CD4-positive, alpha-beta T cell (primary cell): ENCODE results near the gene KLC3. TPM values are rescaled to one million over a fixed set of nuclear protein-coding genes. Genes with fewer than 3 reads are reported as not detected.

ENCODE experiments used
- ATAC-seq: fragments of 200-7000 bp; cut with Tn5 transposase; one replicate; pipeline ENCODE4 v1.10.0; 2022; ENCODE audit warnings: mild to moderate bottlenecking; ENCODE audit not compliant: poor library complexity
- CTCF ChIA-PET: fragments of 350-600 bp; sonication (Branson Sonifier 250); formaldehyde crosslinking; loops from one replicate; lab custom pipeline; 2021; ENCODE audit warnings: antibody characterized with exemption, inconsistent platforms; lab: Charles Lee
- POLR2A ChIA-PET: fragments of 350-600 bp; sonication (Branson Sonifier 250); formaldehyde crosslinking; loops from one replicate; lab custom pipeline; 2021; ENCODE audit warnings: antibody characterized with exemption, inconsistent platforms; lab: Charles Lee
- DNase-seq, 14 experiments: peaks; one replicate each; pipeline ENCODE4 v3.0.0-alpha.2; 2013 to 2020; ENCODE audit warnings: mixed read lengths in 2 of 14
- H3K27ac ChIP-seq, 2 donors: one replicate each; pipeline versions ENCODE4 v1.5.1 to v1.7.0; 2013; ENCODE audit warnings: low read length in 2 of 2, low read depth in 1 of 2, mild to moderate bottlenecking in 1 of 2
- H3K27me3 ChIP-seq, 2 experiments: 1 replicate in 1 of 2; 2 replicates in 1 of 2; pipeline versions ENCODE4 v1.6.1 to v1.7.0; 2013; ENCODE audit warnings: low read length in 2 of 2, control low read depth in 1 of 2, mild to moderate bottlenecking in 1 of 2, moderate library complexity in 1 of 2; ENCODE audit not compliant: insufficient read depth in 2 of 2, control insufficient read depth in 1 of 2
- H3K36me3 ChIP-seq: one replicate; pipeline ENCODE4 v1.6.1; 2013; ENCODE audit warnings: low read length, control low read depth; ENCODE audit not compliant: insufficient read depth
- H3K4me1 ChIP-seq: one replicate; pipeline ENCODE4 v1.6.1; 2013; ENCODE audit warnings: low read length, control low read depth; ENCODE audit not compliant: insufficient read depth
- H3K4me3 ChIP-seq: one replicate; pipeline ENCODE4 v1.5.1; 2013; ENCODE audit warnings: mild to moderate bottlenecking, low read length, moderate library complexity
- H3K9me3 ChIP-seq, 2 experiments: 1 replicate in 1 of 2; 2 replicates in 1 of 2; pipeline versions ENCODE4 v1.6.1 to v1.7.0; 2013; ENCODE audit warnings: low read length in 2 of 2, mild to moderate bottlenecking in 2 of 2, control low read depth in 1 of 2, moderate library complexity in 1 of 2; ENCODE audit not compliant: control insufficient read depth in 1 of 2, insufficient read depth in 1 of 2
- H3K27ac Mint-ChIP-seq: one replicate; pipeline ENCODE4 v1.8.0; 2020; ENCODE audit warnings: mixed read lengths
- H3K27me3 Mint-ChIP-seq: one replicate; pipeline ENCODE4 v1.8.0; 2021; ENCODE audit warnings: mixed read lengths
- H3K36me3 Mint-ChIP-seq: one replicate; pipeline ENCODE4 v1.8.0; 2021; ENCODE audit warnings: low read depth, mixed read lengths
- H3K4me1 Mint-ChIP-seq: one replicate; pipeline ENCODE4 v1.8.0; 2021; ENCODE audit warnings: low read depth, mixed read lengths
- H3K4me3 Mint-ChIP-seq: one replicate; pipeline ENCODE4 v1.8.0; 2020; ENCODE audit warnings: mild to moderate bottlenecking, mixed read lengths
- H3K9me3 Mint-ChIP-seq: one replicate; pipeline ENCODE4 v1.8.0; 2020; ENCODE audit warnings: mixed read lengths
- CTCF ChIP-seq: fragments of 200-600 bp; IDR thresholded peaks from one replicate; pipeline ENCODE4 v1.8.0; 2022; ENCODE audit warnings: antibody characterized with exemption, mild to moderate bottlenecking
- intact Hi-C, 2 experiments: fragments of 100-400 bp; cut with DNase I in 1 of 2; cut with micrococcal nuclease in 1 of 2; formaldehyde crosslinking; loops; one replicate each; pipeline versions ENCODE4 v1.15.1 to v1.9.0; 2023 to 2025; cut with DNase I, micrococcal nuclease
- total RNA-seq, 174 experiments: library from RNA in 2 of 174; stranded (reverse) in 2 of 174; gene quantifications; one replicate each; pipeline ENCODE4 v1.2.3 and lab custom pipeline; 2021 to 2026

Gene KLC3
- total RNA-seq, 2 experiments from 2014 or later: not detected

DNA sequence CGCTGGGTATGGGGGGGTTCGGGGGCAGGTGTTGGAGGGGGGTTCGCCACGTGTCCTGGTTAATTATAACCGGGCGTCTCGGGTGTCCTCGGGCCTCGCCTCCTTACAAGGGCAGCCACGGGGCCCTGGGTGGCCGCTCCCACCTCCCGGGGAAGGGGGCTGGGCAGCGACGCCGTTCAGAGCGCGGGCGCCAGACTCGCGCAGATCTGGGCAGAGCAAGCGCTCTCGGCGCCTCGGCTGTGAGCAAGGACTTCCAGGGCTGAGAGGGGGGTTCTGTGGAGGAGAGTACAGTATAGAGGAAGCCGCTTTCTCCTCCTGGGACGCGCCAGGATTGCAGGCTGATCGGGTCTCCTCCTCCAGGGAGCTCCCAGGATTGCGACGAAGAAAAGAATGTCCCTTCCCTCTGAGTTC, 16.9 kb upstream of the KLC3 start:
- peaks cover 19 to 38% of the 10 kb centered on the region in 2 experiments for H3K27me3 ChIP-seq
- CTCF ChIA-PET: no interaction called here
- Mint-ChIP-seq H3K4me1 (no peaks in the 10 kb centered on the region), H3K27me3 (peaks cover 21% of the 10 kb centered on the region), H3K36me3 (no peaks in the 10 kb centered on the region), H3K4me3 (no peak overlapping the region), H3K9me3 (no peaks in the 10 kb centered on the region), H3K27ac (no peak overlapping the region)
- TF ChIP-seq CTCF: no peak
- ATAC-seq: no peak
- H3K36me3 ChIP-seq: no peaks in the 10 kb centered on the region
- intact Hi-C loops: no loop called here
- no peak for DNase-seq
- POLR2A ChIA-PET: no interaction called here
- H3K27ac ChIP-seq: no peak overlapping the region
- peaks cover 6% of the 10 kb centered on the region for H3K4me1 ChIP-seq
- peaks cover 0 to 11% of the 10 kb centered on the region in 2 experiments for H3K9me3 ChIP-seq
- H3K4me3 ChIP-seq: no peak overlapping the region

DNA sequence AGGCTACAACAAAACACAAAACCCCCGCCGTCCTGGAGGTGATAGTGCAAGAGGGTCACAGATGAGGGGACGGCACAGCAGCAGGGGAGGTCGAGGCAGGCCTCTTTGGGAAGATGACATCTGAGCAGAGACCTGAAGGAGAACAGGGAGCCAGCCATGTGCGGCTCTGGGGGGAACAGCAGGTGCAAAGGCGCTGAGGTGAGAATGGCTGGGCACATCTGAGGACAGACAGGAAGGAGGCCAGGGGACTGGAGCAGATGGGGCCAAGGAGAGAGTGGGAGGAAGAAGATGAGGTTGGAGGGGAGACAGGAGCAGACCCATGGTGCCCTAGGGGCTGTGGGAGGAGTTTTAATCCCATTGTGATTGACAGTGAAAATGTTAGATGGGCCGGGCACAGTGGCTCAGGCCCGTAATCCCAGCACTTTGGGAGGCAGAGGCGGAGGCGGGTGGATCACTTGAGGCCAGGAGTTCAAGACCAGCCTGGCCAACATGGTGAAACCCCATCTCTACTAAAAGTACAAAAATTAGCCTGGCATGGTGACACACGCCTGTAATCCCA, 16.1 kb upstream of the KLC3 start:
- Mint-ChIP-seq H3K9me3 (no peaks in the 10 kb centered on the region), H3K4me1 (no peaks in the 10 kb centered on the region), H3K4me3 (no peak overlapping the region), H3K27ac (no peak overlapping the region), H3K27me3 (peaks cover 21% of the 10 kb centered on the region), H3K36me3 (no peaks in the 10 kb centered on the region)
- no peak overlapping the region for H3K4me3 ChIP-seq
- DNase-seq (no peak), ATAC-seq (no peak)
- H3K27ac ChIP-seq: no peak overlapping the region
- POLR2A ChIA-PET: no interaction called here
- H3K36me3 ChIP-seq: no peaks in the 10 kb centered on the region
- H3K27me3 ChIP-seq: peaks cover 19 to 31% of the 10 kb centered on the region in 2 experiments
- intact Hi-C loops: no loop called here
- H3K4me1 ChIP-seq: peaks cover 6% of the 10 kb centered on the region
- no peak for TF ChIP-seq CTCF
- peaks cover 0 to 11% of the 10 kb centered on the region in 2 experiments for H3K9me3 ChIP-seq
- CTCF ChIA-PET: no interaction called here

DNA sequence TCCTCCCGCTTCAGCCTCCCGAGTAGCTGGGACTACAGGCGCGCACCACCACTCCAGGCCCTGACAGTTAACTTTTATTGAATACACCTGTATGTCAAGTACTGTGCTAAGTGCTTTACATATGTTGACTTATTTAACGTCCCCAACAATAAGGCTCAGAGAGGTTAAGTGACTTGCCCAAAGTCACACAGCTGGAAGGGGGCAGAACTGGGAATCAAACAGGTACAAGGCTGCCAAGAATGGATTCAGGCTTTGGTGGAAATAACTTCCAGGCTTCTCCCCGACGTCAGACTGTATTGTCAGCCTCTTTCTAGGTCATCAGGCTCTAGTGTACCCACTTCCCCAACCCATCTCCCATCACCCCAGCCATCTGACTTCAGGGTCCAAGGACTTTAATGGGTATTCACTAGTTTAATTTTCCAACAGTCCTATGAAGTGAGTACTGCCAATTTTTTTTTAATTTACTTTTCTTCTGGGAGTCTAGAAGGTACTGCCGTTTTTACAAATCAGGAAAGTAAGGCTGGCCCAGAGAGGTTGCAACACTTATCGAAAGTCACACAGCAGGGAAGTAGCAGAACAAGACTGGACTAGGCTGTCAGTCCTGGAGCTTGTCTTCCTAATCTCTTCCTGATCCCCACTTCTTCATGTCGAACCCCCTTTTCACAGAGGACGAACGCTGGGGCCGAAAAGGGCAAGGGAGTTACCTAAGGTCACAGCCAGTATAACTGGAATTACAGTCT, 13.0 kb upstream of the KLC3 start:
- ATAC-seq (no peak), DNase-seq (no peak)
- no peaks in the 10 kb centered on the region for H3K9me3 Mint-ChIP-seq
- ChIA-PET CTCF (no interaction called here), POLR2A (no interaction called here)
- Histone ChIP-seq H3K27ac (no peak overlapping the region), H3K9me3 (peaks cover 0 to 5% of the 10 kb centered on the region in 2 experiments), H3K36me3 (no peaks in the 10 kb centered on the region), H3K4me3 (no peak overlapping the region), H3K4me1 (peaks cover 6% of the 10 kb centered on the region), H3K27me3 (peaks cover 14 to 21% of the 10 kb centered on the region in 2 experiments)
- no peak overlapping the region for H3K27ac Mint-ChIP-seq
- peaks cover 14% of the 10 kb centered on the region for H3K27me3 Mint-ChIP-seq
- H3K4me3 Mint-ChIP-seq: no peak overlapping the region
- H3K4me1 Mint-ChIP-seq: no peaks in the 10 kb centered on the region
- intact Hi-C loops: no loop called here
- H3K36me3 Mint-ChIP-seq: no peaks in the 10 kb centered on the region
- TF ChIP-seq CTCF: no peak
